Bronchial epithelial cell (primary cell): ENCODE results near the gene P2RY14. TPM values are rescaled to one million over a fixed set of nuclear protein-coding genes. Genes with fewer than 3 reads are reported as not detected.
A peak's percentile ranks its signal among the peaks of the same experiment; 100 is the strongest.

Source experiments
- DNase-seq: peaks from one replicate; pipeline ENCODE4 v3.0.0-alpha.2; 2010; ENCODE audit warnings: low read depth
- FAIRE-seq: peaks from 2 replicates; lab custom pipeline; 2011; peaks lifted over from hg19 to GRCh38; lab: Jason Lieb, UNC
- H3K27me3 ChIP-seq: 2 replicates; pipeline ENCODE4 v1.5.1; 2011; ENCODE audit warnings: low read length; ENCODE audit not compliant: control insufficient read depth, insufficient read depth
- H3K36me3 ChIP-seq: 2 replicates; pipeline ENCODE4 v1.5.1; 2011; ENCODE audit warnings: low read length; ENCODE audit not compliant: control insufficient read depth, insufficient read depth
- H3K4me3 ChIP-seq: 2 replicates; pipeline ENCODE4 v1.5.1; 2011; ENCODE audit warnings: mild to moderate bottlenecking, low read depth, low read length, control low read depth
- total RNA-seq: library from RNA; depleted of rRNA; stranded (reverse); fragments of >200 nt; gene quantifications from 2 replicates; pipeline ENCODE4 v1.2.1, GENCODE V29; 2014
- TF ChIP-seq, protein P1 (sequence below): IDR thresholded peaks from 2 replicates; pipeline ENCODE4 v1.5.1; 2011; ENCODE audit warnings: mild to moderate bottlenecking, moderate library complexity, low read length, control low read depth, inconsistent platforms; ENCODE audit not compliant: insufficient read depth, severe bottlenecking

P2RY14 gene
- total RNA-seq, 1 donor from 2014 or later, result not detected

DNA sequence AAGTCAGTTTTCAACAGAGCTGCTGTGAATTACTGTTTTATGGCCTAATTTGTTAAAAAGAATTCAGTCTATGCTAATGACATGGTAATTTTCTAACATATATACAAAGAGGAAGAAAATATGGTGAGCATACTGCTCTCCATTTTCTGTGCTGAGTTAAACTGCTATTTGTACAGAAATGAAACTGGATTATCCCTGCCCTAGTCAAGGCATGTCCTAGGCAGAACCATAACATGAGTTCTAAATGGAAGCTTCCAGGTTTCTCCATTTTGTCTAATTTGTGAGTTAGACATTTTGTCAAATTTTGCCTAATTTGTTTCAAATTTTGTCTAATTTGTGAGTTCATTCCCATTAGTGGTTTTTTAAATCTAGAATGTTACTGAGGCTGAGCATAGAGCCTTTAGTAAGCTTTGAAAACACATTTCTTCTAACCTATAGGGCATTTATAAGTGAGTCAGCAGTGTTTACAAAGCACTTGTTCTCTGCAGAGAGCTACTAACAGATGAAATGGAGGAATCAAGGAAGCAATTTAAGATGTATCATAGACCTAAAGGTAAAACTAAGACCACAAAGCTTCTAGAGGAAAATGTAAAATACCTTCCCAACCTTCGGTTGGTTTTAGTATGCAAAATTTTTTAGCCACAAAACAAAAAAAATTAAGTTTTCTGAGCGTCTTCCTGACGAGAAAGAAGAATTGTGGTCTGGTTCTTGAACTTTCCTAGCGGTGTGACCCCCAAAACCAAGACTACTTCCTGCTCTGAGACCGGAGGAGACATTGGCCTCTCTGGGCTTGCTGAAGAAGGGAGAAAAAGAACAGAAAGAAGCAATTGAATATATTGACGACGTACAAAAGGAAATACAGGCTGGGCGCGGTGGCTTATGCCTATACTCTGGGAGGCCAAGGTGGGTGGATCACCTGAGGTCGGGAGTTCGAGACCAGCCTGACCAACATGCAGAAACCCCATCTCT, 9.8 kb downstream of the P2RY14 start:
- Histone ChIP-seq H3K36me3 (no peaks in the 10 kb centered on the region), H3K27me3 (no peaks in the 10 kb centered on the region), H3K4me3 (no peak overlapping the region)
- peak; percentile 10 for DNase-seq
- TF ChIP-seq, protein P1, sequence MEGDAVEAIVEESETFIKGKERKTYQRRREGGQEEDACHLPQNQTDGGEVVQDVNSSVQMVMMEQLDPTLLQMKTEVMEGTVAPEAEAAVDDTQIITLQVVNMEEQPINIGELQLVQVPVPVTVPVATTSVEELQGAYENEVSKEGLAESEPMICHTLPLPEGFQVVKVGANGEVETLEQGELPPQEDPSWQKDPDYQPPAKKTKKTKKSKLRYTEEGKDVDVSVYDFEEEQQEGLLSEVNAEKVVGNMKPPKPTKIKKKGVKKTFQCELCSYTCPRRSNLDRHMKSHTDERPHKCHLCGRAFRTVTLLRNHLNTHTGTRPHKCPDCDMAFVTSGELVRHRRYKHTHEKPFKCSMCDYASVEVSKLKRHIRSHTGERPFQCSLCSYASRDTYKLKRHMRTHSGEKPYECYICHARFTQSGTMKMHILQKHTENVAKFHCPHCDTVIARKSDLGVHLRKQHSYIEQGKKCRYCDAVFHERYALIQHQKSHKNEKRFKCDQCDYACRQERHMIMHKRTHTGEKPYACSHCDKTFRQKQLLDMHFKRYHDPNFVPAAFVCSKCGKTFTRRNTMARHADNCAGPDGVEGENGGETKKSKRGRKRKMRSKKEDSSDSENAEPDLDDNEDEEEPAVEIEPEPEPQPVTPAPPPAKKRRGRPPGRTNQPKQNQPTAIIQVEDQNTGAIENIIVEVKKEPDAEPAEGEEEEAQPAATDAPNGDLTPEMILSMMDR, result no peak
- no peak for FAIRE-seq

DNA sequence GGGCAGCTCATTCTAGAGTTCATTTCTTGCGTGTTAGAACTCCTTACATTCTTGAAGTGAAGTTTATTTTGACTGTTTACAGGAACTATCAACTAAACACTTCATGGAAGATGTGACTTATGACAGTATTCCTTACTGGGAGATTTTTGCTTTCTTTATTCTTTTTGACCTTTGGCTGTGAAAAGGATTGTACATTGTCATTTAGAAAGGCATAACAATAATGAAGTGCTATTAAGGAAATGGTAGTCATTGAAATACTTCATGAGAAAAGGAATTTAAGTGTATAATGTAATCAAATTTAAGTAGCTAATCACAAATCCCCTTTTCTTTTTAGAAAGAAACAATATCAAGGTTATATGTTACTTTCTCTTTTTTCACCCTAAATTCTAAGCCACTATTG, 11.3 kb downstream of the P2RY14 start:
- no peaks in the 10 kb centered on the region for H3K36me3 ChIP-seq
- no peak for DNase-seq
- TF ChIP-seq, protein P1, result no peak
- H3K27me3 ChIP-seq, result no peaks in the 10 kb centered on the region
- H3K4me3 ChIP-seq, result no peak overlapping the region
- FAIRE-seq, result no peak

DNA sequence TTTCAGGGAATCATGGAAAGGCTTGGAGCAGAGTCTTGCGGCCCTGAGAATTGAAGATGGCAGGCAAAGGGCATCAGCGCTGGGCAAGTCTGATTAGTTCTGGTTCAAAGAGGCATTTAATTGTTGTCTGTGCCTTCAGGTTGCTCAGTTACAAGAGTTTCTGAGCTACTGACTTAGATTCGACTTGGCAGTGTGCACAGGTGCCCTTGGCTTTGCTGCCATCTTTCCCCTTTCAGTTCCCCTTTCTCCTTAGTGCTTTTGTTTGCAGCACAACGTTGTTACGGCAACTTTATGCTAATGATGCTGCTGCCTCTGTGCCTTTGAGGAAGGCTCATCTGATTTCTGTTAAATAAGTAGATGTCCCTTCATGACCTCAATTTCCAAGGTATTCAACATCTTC, 12.5 kb downstream of the P2RY14 start:
- FAIRE-seq (no peak), DNase-seq (no peak)
- H3K27me3 ChIP-seq, result no peaks in the 10 kb centered on the region

DNA sequence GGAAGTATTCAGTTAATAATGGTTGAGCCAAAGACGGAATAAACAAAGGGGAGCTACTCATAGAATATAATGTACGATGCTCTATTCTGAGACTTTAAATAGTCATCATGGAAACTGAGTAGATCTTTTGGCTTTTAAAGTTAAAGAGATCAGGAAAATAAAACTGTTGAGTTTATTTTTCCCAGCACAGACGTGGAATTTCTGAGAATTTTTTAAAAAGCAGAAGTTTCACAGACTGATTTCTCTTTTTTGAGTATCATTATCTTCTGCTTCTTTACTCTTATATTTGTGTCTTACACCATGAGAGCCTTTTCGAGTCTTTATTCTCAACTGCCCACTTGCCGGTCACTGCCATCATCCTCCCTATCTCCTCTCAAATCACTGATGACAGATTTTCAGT, 13.2 kb downstream of the P2RY14 start:
- TF ChIP-seq, protein P1, result no peak
- FAIRE-seq, result no peak

More for the DNA sequence above, 12.5 kb downstream of the P2RY14 start:
- Histone ChIP-seq H3K36me3 (no peaks in the 10 kb centered on the region), H3K4me3 (no peak overlapping the region)
- TF ChIP-seq, protein P1, result no peak

DNA sequence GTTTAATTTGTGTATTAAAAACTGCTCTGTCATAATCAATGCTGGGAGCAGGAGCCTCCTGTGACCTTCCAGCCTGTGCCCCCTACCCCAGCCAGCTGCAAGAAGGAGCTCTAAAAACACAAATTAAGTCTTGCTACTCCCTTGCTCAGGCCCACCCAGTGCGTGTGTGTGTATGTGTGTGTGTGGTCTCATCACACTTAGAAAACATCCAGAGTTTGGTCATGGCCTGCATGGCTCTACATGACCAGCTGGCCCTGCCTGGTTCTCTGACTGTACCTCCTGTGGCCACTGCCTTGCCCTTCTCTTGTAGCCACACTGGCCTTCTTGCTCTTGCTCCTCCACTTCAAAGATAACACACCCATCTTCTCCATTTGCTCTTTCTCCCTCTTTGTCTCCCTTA, 13.7 kb downstream of the P2RY14 start:
- DNase-seq, result no peak
- no peaks in the 10 kb centered on the region for H3K36me3 ChIP-seq

More for the DNA sequence above, 13.2 kb downstream of the P2RY14 start:
- no peaks in the 10 kb centered on the region for H3K36me3 ChIP-seq
- H3K4me3 ChIP-seq, result no peak overlapping the region
- H3K27me3 ChIP-seq, result no peaks in the 10 kb centered on the region
- DNase-seq, result no peak

More for the DNA sequence above, 13.7 kb downstream of the P2RY14 start:
- FAIRE-seq, result no peak
- Histone ChIP-seq H3K27me3 (no peaks in the 10 kb centered on the region), H3K4me3 (no peak overlapping the region)
- TF ChIP-seq, protein P1, result no peak
